ENCODE data around the gene NCKAP5. TPM values are rescaled to one million over a fixed set of nuclear protein-coding genes. Genes with fewer than 3 reads are reported as not detected.

The NCKAP5 gene
- total RNA-seq, 4 donors from 2014 or later: 0.37 to 1.3 (median 0.83) TPM

DNA sequence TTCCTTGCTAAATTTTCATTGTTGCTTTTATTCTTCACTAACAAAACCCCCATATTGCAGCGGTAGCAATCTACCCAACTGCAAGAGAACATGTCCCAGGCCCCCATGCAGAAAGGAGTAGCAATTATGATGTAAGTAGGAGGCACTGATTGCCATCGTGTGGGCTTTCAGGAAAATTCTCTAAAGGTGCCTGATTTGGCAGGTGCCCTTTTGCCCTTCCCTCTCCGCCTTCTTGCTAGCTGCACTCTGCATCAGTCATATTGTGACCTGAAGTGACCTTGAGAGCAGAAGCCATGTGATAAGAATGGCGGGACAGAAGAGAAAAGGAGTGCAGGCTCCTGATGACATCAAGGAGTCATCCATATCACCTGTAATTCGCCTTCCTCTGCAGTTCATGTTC lies 112.1 kb downstream of the NCKAP5 start:
- no peak for TF ChIP-seq CTCF (IDR thresholded peaks at IDR 0.05)
- ATAC-seq (ENCODE audit: low FRiP score) (no peak), DNase-seq (ENCODE audit: low spot score) (no peak)

DNA sequence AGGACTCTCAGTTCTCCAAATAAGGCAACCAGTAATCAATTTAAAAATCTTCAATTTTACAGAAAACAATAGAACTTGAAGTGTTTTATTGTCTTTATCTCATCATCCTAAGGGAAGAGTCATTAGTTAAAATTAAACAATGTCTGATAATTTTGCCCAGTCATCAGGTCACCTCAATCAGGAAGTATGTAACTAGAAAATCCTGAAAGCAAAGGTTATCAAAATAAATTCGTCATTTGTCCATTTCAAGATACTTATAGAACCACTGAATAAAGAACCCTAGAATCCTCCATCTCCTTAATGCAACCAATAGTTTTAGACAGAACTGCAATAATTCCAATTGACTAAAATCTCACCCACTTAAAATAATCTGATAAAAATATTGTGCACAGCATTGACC lies 115.2 kb downstream of the NCKAP5 start:
- ATAC-seq (ENCODE audit: low FRiP score) (no peak), DNase-seq (ENCODE audit: low spot score) (no peak)
- no peak for TF ChIP-seq CTCF (IDR thresholded peaks at IDR 0.05)

- ATAC-seq (ENCODE audit: low FRiP score): no peak
- DNase-seq (ENCODE audit: low spot score): no peak
- no peak for TF ChIP-seq CTCF (IDR thresholded peaks at IDR 0.05)
Observed at GRCh38 chr2:133452583-133452982, 115.7 kb downstream of the NCKAP5 start.

DNA sequence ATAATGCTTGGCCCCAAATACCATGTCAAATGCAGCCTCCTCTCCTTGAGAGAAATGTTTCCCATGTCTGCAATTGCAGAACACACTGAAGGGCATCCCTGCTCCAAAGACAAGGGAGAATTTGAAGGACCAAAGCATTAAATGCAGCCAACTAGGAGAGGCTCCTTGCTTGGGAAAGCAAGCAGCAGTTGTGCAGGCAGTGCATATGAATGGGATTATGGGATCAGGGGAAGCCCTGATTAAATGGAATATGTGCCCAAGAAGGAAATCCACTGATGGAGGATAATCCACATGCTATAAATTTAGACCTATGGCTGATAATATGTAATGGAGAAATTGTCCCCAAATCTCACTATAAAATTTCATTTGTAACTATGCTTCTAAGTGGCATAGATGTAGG lies 116.1 kb downstream of the NCKAP5 start:
- TF ChIP-seq CTCF (IDR thresholded peaks at IDR 0.05): no peak
- DNase-seq (ENCODE audit: low spot score): no peak
- ATAC-seq (ENCODE audit: low FRiP score): no peak

DNA sequence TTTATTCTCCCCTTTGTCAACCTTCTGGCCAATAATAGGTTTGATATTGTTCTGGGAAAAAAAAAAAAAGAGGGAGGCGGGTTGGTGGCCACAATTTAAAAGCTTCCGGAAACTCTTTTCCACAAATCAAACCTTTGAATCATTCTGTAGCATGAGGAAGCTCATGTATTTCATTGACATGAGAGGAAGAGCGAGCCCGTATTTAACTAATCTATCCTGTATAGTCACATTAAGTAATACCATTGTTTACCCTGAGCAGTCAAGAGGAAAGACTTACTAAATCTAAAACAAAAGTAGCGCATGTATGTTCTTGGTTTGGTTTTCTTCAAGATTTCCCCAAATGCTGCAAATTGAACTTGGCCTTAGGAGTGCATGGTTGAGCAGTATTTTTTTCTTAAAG lies 120.1 kb downstream of the NCKAP5 start:
- no peak for DNase-seq (ENCODE audit: low spot score)
- ATAC-seq (ENCODE audit: low FRiP score): no peak
- no peak for TF ChIP-seq CTCF (IDR thresholded peaks at IDR 0.05)

- no peak for DNase-seq (ENCODE audit: low spot score)
- no peak for TF ChIP-seq CTCF (IDR thresholded peaks at IDR 0.05)
Observed at GRCh38 chr2:133447303-133447702, 121.0 kb downstream of the NCKAP5 start.

DNA sequence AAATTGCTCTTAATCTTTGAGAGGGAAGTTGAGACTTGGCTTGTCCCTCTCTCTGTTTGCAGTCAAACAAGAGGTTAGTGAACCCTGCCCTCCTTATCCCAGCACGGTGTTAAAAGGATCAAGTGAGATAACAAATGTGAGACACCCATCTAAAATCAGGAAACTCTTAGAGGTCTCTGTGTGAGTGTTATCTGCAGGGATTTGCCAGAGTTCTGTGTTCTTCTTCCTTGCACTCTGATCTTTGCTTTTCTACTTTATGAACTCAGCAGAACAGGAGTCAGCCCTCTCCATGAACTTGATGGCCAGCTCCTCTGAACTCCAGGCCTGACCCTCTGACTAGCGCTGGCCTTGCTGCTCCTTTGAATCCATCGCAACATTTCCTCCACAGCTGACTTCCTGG lies 123.8 kb downstream of the NCKAP5 start:
- no peak for ATAC-seq (ENCODE audit: low FRiP score)
- no peak for DNase-seq (ENCODE audit: low spot score)
- no peak for TF ChIP-seq CTCF (IDR thresholded peaks at IDR 0.05)

More at GRCh38 chr2:133447303-133447702, 121.0 kb downstream of the NCKAP5 start:
- no peak for ATAC-seq (ENCODE audit: low FRiP score)
